ENCODE measurements around the gene SETD4.

Gene SETD4

DNA sequence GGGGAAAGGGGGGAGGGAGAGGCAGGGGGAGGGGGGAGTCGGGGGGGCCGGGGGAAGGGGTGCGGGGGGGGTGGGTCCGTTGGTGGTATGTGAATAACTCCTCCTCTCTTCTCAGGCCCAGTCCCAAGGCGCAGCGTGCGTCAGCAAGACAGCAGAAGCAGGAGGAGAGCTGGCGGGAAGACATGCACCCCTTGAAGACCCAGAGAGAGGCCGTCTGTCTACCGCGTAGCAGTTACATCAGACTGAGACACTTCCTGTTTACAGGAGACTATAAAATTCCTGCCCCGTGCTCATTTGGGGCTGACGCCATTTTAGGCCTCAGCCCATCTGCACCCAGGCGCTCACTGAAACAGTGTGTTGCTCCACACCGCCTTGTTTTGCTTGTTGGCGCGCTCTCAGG, 55.3 kb downstream of the SETD4 start:
- Histone ChIP-seq H3K36me3 (ENCODE audit: control insufficient read depth in 2 of 2, insufficient read depth in 2 of 2, low read length in 2 of 2) (no peaks in the 10 kb centered on the region), H3K27ac (ENCODE audit: low read length) (peak overlapping the region; percentile 78), H3K9me3 (ENCODE audit: control insufficient read depth in 2 of 2, low read length in 2 of 2) (no peaks in the 10 kb centered on the region), H3K4me1 (ENCODE audit: control insufficient read depth, insufficient read depth, low read length) (peaks cover 12% of the 10 kb centered on the region), H3K27me3 (ENCODE audit: control insufficient read depth in 1 of 2, insufficient read depth in 2 of 2, low read length in 2 of 2) (no peaks in the 10 kb centered on the region), H3K9ac (ENCODE audit: low read length in 2 of 2) (peak overlapping the region; percentile 3 to 69), H3K4me3 (ENCODE audit: low read length in 2 of 2) (peak overlapping the region; percentile 69 to 76)

DNA sequence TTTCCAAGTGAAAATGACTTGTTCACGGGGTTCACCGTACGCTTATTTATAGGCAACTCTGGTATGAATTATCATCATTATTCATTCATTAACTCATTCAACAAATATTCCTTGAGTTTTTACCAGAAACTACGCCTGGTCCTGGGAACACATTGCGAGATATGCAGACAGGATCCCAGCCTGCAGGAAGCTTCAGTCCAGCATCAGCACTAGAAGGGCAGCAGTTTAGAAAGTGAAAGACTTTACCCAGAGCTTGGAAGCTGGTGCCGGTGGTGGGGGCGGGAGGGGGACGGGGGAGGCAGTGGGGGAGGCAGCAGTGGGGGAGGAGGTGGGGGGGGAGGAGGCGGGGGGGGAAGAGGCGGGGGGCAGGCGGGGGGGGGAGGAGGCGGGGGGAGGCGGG, 55.9 kb downstream of the SETD4 start:
- Histone ChIP-seq H3K4me3 (ENCODE audit: low read length in 2 of 2) (peak overlapping the region in 1 of 2 donors; percentile 47), H3K27me3 (ENCODE audit: control insufficient read depth in 1 of 2, insufficient read depth in 2 of 2, low read length in 2 of 2) (no peaks in the 10 kb centered on the region), H3K27ac (ENCODE audit: low read length) (peak overlapping the region; percentile 19), H3K4me1 (ENCODE audit: control insufficient read depth, insufficient read depth, low read length) (peaks cover 12% of the 10 kb centered on the region), H3K9ac (ENCODE audit: low read length in 2 of 2) (peak overlapping the region in 1 of 2 donors; percentile 4), H3K36me3 (ENCODE audit: control insufficient read depth in 2 of 2, insufficient read depth in 2 of 2, low read length in 2 of 2) (no peaks in the 10 kb centered on the region), H3K9me3 (ENCODE audit: control insufficient read depth in 2 of 2, low read length in 2 of 2) (no peaks in the 10 kb centered on the region)

DNA sequence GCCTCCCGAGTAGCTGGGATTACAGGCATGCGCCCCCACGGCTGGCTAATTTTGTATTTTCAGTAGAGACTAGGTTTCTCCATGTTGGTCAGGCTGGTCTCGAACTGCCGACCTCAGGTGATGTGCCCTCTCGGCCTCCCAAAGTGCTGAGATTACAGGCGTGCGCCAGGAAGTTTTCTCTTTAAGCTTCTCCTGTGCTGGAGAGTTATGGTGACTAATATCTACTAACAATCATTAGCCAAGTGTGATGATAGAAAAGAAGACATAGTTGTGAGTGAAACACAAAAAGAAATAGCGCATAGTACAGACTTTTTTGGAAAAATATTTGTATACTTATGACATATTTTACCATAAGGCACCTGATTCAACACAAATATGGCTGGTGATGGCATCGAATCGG, 56.5 kb downstream of the SETD4 start:
- peak overlapping the region in 1 of 2 donors; percentile 4 for H3K9ac ChIP-seq (ENCODE audit: low read length in 2 of 2)
- H3K4me1 ChIP-seq (ENCODE audit: control insufficient read depth, insufficient read depth, low read length) = peaks cover 12% of the 10 kb centered on the region
- H3K36me3 ChIP-seq (ENCODE audit: control insufficient read depth in 2 of 2, insufficient read depth in 2 of 2, low read length in 2 of 2) = no peaks in the 10 kb centered on the region
- H3K4me3 ChIP-seq (ENCODE audit: low read length in 2 of 2) = no peak overlapping the region
- no peaks in the 10 kb centered on the region for H3K27me3 ChIP-seq (ENCODE audit: control insufficient read depth in 1 of 2, insufficient read depth in 2 of 2, low read length in 2 of 2)
- peak overlapping the region; percentile 19 for H3K27ac ChIP-seq (ENCODE audit: low read length)
- H3K9me3 ChIP-seq (ENCODE audit: control insufficient read depth in 2 of 2, low read length in 2 of 2) = no peaks in the 10 kb centered on the region

GRCh38 chr21:35996217-35996616, 64.1 kb downstream of the SETD4 start:
- Histone ChIP-seq H3K4me3 (ENCODE audit: low read length in 2 of 2) (no peak overlapping the region), H3K27ac (ENCODE audit: low read length) (no peak overlapping the region), H3K27me3 (ENCODE audit: control insufficient read depth in 1 of 2, insufficient read depth in 2 of 2, low read length in 2 of 2) (no peaks in the 10 kb centered on the region), H3K4me1 (ENCODE audit: control insufficient read depth, insufficient read depth, low read length) (no peaks in the 10 kb centered on the region), H3K36me3 (ENCODE audit: control insufficient read depth in 2 of 2, insufficient read depth in 2 of 2, low read length in 2 of 2) (no peaks in the 10 kb centered on the region), H3K9me3 (ENCODE audit: control insufficient read depth in 2 of 2, low read length in 2 of 2) (no peaks in the 10 kb centered on the region), H3K9ac (ENCODE audit: low read length in 2 of 2) (no peak overlapping the region)

GRCh38 chr21:35995522-35996088, 64.7 kb downstream of the SETD4 start:
- no peaks in the 10 kb centered on the region for H3K36me3 ChIP-seq (ENCODE audit: control insufficient read depth in 2 of 2, insufficient read depth in 2 of 2, low read length in 2 of 2)
- no peak overlapping the region for H3K4me3 ChIP-seq (ENCODE audit: low read length in 2 of 2)
- no peak overlapping the region for H3K9ac ChIP-seq (ENCODE audit: low read length in 2 of 2)
- no peak overlapping the region for H3K27ac ChIP-seq (ENCODE audit: low read length)
- no peaks in the 10 kb centered on the region for H3K9me3 ChIP-seq (ENCODE audit: control insufficient read depth in 2 of 2, low read length in 2 of 2)
- no peaks in the 10 kb centered on the region for H3K27me3 ChIP-seq (ENCODE audit: control insufficient read depth in 1 of 2, insufficient read depth in 2 of 2, low read length in 2 of 2)
- H3K4me1 ChIP-seq (ENCODE audit: control insufficient read depth, insufficient read depth, low read length) = no peaks in the 10 kb centered on the region

DNA sequence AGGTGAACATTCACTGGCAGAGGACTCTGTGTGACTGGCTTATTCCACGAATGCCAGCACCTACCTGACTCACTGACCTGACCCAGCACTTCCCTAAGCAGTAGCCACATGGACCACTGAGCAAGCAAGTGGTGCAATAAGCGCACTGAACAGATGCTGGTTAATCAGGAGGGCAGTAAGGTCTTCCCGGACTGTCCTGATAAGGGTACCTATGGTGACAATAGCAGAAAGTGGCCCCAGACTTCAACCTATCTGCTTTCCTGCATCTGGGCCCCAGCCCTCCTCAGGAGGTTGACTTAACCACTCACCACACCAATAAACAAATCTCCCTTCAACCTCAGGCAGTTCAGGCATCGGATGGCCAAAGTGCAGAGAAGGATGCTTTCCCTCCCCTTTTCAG, 65.7 kb downstream of the SETD4 start:
- no peaks in the 10 kb centered on the region for H3K9me3 ChIP-seq (ENCODE audit: control insufficient read depth in 2 of 2, low read length in 2 of 2)
- no peak overlapping the region for H3K27ac ChIP-seq (ENCODE audit: low read length)
- no peak overlapping the region for H3K9ac ChIP-seq (ENCODE audit: low read length in 2 of 2)
- H3K4me3 ChIP-seq (ENCODE audit: low read length in 2 of 2) = no peak overlapping the region
- no peaks in the 10 kb centered on the region for H3K27me3 ChIP-seq (ENCODE audit: control insufficient read depth in 1 of 2, insufficient read depth in 2 of 2, low read length in 2 of 2)
- H3K36me3 ChIP-seq (ENCODE audit: control insufficient read depth in 2 of 2, insufficient read depth in 2 of 2, low read length in 2 of 2) = no peaks in the 10 kb centered on the region
- no peaks in the 10 kb centered on the region for H3K4me1 ChIP-seq (ENCODE audit: control insufficient read depth, insufficient read depth, low read length)

DNA sequence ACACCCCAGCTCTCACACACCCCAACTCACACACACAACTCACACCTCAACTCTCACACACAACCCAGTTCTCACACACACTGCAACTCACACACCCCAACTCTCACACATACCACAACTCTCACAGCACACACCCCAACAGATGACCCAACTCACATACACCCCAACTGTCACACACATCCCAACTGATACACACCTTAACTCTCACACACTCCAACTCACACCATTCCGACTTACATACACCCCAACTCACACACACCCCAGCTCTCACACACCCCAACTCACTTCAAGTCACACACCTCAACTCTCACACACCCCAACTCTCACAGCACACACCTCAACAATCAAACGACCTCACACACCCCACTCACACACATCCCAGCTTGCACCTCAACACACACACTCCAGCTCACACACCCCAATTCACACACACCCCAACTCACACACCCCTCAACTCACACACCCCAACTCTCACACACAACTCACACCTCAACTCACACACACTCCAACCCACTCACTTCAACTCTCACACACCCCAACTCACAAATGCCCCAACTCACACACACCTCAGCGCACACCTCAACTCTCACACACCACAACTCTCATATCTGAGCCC, 66.3 kb downstream of the SETD4 start:
- H3K9me3 ChIP-seq (ENCODE audit: control insufficient read depth in 2 of 2, low read length in 2 of 2) = no peaks in the 10 kb centered on the region
- no peak overlapping the region for H3K27ac ChIP-seq (ENCODE audit: low read length)
- H3K27me3 ChIP-seq (ENCODE audit: control insufficient read depth in 1 of 2, insufficient read depth in 2 of 2, low read length in 2 of 2) = no peaks in the 10 kb centered on the region
- H3K9ac ChIP-seq (ENCODE audit: low read length in 2 of 2) = no peak overlapping the region
- H3K4me3 ChIP-seq (ENCODE audit: low read length in 2 of 2) = no peak overlapping the region
- no peaks in the 10 kb centered on the region for H3K36me3 ChIP-seq (ENCODE audit: control insufficient read depth in 2 of 2, insufficient read depth in 2 of 2, low read length in 2 of 2)
- H3K4me1 ChIP-seq (ENCODE audit: control insufficient read depth, insufficient read depth, low read length) = peaks cover under 1% of the 10 kb centered on the region

GRCh38 chr21:35991131-35991530, 69.2 kb downstream of the SETD4 start:
- H3K36me3 ChIP-seq (ENCODE audit: control insufficient read depth in 2 of 2, insufficient read depth in 2 of 2, low read length in 2 of 2) = no peaks in the 10 kb centered on the region
- H3K27ac ChIP-seq (ENCODE audit: low read length) = no peak overlapping the region
- H3K27me3 ChIP-seq (ENCODE audit: control insufficient read depth in 1 of 2, insufficient read depth in 2 of 2, low read length in 2 of 2) = no peaks in the 10 kb centered on the region
- H3K4me1 ChIP-seq (ENCODE audit: control insufficient read depth, insufficient read depth, low read length) = peaks cover 4% of the 10 kb centered on the region
- no peak overlapping the region for H3K4me3 ChIP-seq (ENCODE audit: low read length in 2 of 2)
- H3K9me3 ChIP-seq (ENCODE audit: control insufficient read depth in 2 of 2, low read length in 2 of 2) = no peaks in the 10 kb centered on the region
- no peak overlapping the region for H3K9ac ChIP-seq (ENCODE audit: low read length in 2 of 2)

DNA sequence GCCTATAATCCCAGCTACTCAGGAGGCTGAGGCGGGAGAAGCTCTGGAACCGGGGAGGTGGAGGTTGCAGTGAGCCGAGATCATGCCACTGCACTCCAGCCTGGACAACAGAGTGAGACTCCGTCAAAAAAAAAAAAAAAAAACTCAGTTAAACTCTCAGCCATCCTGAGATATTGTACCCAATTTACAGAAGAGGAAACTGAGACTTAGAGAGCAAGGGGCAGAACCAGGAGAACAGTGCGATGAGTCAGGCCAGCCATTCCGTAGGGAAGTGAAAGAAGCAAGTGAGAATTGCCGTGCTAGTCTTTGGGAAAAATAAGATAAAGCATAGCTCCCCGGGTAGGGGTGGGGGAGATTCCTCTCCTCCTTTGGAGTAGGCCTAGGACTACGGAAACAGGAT, 69.7 kb downstream of the SETD4 start:
- Histone ChIP-seq H3K27ac (ENCODE audit: low read length) (no peak overlapping the region), H3K36me3 (ENCODE audit: control insufficient read depth in 2 of 2, insufficient read depth in 2 of 2, low read length in 2 of 2) (no peaks in the 10 kb centered on the region), H3K9me3 (ENCODE audit: control insufficient read depth in 2 of 2, low read length in 2 of 2) (no peaks in the 10 kb centered on the region), H3K9ac (ENCODE audit: low read length in 2 of 2) (no peak overlapping the region), H3K27me3 (ENCODE audit: control insufficient read depth in 1 of 2, insufficient read depth in 2 of 2, low read length in 2 of 2) (no peaks in the 10 kb centered on the region), H3K4me1 (ENCODE audit: control insufficient read depth, insufficient read depth, low read length) (peaks cover 4% of the 10 kb centered on the region), H3K4me3 (ENCODE audit: low read length in 2 of 2) (no peak overlapping the region)

- Histone ChIP-seq H3K27me3 (ENCODE audit: control insufficient read depth in 1 of 2, insufficient read depth in 2 of 2, low read length in 2 of 2) (no peaks in the 10 kb centered on the region), H3K4me1 (ENCODE audit: control insufficient read depth, insufficient read depth, low read length) (peaks cover 4% of the 10 kb centered on the region), H3K9ac (ENCODE audit: low read length in 2 of 2) (no peak overlapping the region), H3K36me3 (ENCODE audit: control insufficient read depth in 2 of 2, insufficient read depth in 2 of 2, low read length in 2 of 2) (no peaks in the 10 kb centered on the region), H3K27ac (ENCODE audit: low read length) (no peak overlapping the region), H3K4me3 (ENCODE audit: low read length in 2 of 2) (no peak overlapping the region), H3K9me3 (ENCODE audit: control insufficient read depth in 2 of 2, low read length in 2 of 2) (no peaks in the 10 kb centered on the region)
These were observed 71.1 kb downstream of the SETD4 start for GRCh38 chr21:35989138-35989735.

Data from stomach smooth muscle (tissue), 2 donors.